Tracheal epithelial cell (primary cell): ENCODE measurements around the gene LRP1-AS. TPM values are rescaled to one million over a fixed set of nuclear protein-coding genes. Genes with fewer than 3 reads are reported as not detected.

Experiments used
- total RNA-seq: library from RNA; depleted of rRNA; stranded (reverse); fragments of >200 nt; gene quantifications from 2 replicates; pipeline ENCODE4 v1.2.1, GENCODE V29; 2014

LRP1-AS gene
- not detected in 2 replicates for total RNA-seq

DNA sequence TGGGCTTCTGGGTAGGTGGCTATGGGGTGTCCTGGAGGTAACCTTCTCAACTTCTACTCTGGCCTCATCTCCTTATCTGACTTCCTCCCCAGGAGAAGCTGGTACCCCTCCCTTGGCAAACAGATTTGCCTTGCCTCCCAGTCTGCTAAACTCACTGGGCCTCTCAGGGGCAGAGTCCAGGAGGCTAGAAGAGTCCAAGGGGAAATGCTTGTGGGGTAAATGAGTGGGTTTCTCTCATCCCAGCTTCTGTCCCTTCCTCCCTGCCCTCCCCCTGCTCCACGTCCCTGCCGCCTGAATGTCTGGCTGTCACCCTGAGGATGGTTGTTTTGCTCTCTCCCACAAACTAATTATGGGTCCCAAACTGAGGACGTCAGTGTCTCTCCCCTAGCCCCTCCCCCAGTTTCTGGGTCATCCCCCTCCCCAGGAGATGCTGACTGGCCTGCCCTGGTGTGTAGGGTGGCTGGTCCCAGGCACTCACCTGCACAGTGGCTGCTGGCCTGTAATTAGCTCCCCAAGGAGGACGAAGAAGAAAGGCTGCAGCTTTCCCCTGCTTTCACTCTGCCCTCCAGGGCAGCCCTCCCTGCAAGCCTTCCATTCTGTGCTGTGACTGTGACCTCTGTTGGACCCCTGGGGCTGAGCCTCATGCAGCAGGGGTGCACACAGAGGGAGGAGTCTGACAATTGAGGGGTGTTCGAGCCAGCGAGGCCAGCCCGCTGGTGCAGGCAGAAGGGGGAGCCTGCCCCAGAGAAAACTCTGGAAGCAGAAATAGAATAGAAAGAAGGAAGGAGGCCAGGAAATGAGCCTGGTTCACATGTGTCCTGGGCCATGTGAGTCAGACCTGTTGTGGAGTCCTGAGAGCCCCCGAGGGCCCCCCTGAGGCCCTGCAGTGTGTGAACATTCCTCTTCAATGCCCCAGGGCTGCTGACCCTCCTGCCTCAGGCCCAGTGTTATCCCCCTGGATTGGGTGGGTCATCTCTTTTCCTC is at the start of gene LRP1-AS:
TSS of gene LRP1-AS (minus strand) at position 659 of the 984 bp plus-strand sequence.

DNA sequence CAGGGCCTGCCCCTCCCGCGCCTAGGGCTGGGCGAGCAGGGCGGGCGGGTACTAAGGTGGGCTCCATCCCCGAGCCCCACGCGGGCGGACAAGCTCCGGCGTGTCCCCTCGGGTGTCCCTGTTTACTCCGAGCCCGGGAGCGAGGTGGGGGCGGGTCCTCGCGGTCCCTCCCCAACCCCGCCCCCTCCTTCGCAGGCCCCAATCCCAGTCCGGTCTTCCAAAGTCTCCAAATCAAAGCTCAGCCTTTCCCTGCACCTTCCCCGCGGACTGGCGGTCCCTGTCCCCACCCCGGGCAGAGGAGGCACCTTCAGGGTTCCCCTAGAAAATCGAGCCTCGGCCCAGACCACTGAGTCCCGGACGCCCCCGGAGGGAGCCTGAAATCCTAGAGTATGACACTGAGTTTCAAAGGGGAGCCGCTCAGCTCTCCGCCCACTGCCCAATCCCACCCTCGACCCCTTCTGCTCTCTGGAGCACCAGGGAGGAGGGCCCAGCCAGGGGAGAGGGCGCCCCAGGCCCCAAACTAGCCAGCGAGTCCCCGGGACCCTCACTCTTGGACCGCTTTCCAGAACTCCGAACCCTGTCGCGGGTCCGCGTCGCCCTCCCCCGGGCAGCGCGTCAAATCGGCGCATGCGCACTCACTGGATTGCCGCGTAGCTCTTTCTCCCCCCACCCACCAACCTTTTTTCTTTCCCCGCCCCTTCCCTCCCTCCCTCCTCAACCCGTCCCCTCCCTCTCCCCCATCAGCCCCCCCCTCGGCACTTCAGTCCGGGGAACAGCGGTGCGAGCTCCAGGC is 19.5 kb downstream of the LRP1-AS start, which contains the start of gene LRP1:
TSS of gene LRP1 (plus strand) at position 758 of the 793 bp plus-strand sequence. CDS start 482 bp downstream, outside the sequence.

DNA sequence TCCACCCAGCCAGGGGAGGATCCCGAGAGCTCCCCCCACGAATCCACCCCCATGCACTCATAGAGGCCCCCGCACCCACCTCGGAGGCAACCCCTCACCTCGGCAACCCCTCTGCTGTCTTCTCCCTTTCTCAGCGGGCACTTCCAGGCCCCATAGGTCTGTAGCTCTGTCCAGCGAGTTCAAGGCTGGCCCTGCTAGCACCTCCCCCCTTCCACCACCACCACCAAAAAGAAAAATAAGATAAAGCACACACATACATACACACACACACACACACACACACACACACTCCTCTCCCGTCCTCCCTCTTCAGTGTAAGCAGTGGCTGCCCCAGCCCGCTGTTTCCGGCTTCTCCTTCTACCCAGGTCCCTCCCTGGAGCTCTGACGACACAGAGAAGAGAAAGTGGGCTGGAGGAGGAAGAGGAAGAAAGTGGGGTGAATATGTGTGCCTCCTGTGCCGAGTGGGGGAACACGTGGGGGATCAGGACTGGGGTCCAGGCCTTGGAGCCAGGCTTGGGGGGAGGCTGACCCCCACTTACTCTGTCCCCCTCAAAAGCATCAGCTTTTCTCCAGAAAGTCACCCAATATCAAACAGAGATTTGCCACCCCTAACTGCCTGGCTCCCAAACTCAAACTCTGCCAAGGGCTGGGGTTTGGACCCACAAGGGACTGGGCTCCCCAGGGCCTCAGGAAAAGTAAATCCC is 36.2 kb downstream of the LRP1-AS start, which contains the start of gene STAT6:
TSS of gene STAT6 (minus strand) at position 332 of the 704 bp plus-strand sequence. CDS start 3,084 bp downstream, outside the sequence.

Other genes with a start within 250 kb of the LRP1-AS start
- gene SDR9C7, start 213.2 kb downstream of the LRP1-AS start, total RNA-seq: not detected in 2 replicates
- gene RDH16, start 190.0 kb downstream of the LRP1-AS start, total RNA-seq: 0.64 and 0.96 TPM in 2 replicates
- gene ZBTB39, start 141.1 kb downstream of the LRP1-AS start, total RNA-seq: 5.5 and 6.4 TPM in 2 replicates
- gene TAC3, start 131.1 kb downstream of the LRP1-AS start, total RNA-seq: not detected in 2 replicates
- gene MYO1A, start 97.5 kb downstream of the LRP1-AS start, total RNA-seq: under 0.01 TPM in 2 replicates
- gene NEMP1, start 68.8 kb downstream of the LRP1-AS start, total RNA-seq: 5.1 and 5.3 TPM in 2 replicates
- gene NAB2, start 58.5 kb downstream of the LRP1-AS start, total RNA-seq: 40.9 and 60.0 TPM in 2 replicates
- 49.7 and 76.9 TPM in 2 replicates for gene STAT6, start 36.3 kb downstream of the LRP1-AS start, total RNA-seq
- 44.5 and 48.4 TPM in 2 replicates for gene LRP1, start 19.1 kb downstream of the LRP1-AS start, total RNA-seq
- 1.9 and 3.8 TPM in 2 replicates for gene NXPH4, start 69.2 kb upstream of the LRP1-AS start, total RNA-seq
- 306 and 389 TPM in 2 replicates for gene SHMT2, start 82.1 kb upstream of the LRP1-AS start, total RNA-seq
- gene STAC3, start 103.6 kb upstream of the LRP1-AS start, total RNA-seq: 1.1 TPM in 1 of 2 replicates, not detected in the other